Stomach (tissue), 9 donors: ENCODE data around the gene ST6GALNAC6. TPM values are rescaled to one million over a fixed set of nuclear protein-coding genes. Genes with fewer than 3 reads are reported as not detected.

Source experiments
- DNase-seq, 2 donors: peaks; one replicate each; pipeline versions ENCODE4 v3.0.0 to v3.0.0-alpha.2; 2013 to 2019
- H3K27ac ChIP-seq, 5 donors: fragments of 200-600 bp in 4 of 5; sonication (generic) in 4 of 5; one replicate each; pipeline ENCODE4 v1.5.1; 2013 to 2019; ENCODE audit warnings: mild to moderate bottlenecking in 1 of 5, moderate library complexity in 1 of 5
- H3K27me3 ChIP-seq, 3 donors: fragments of 200-600 bp; sonication (generic); one replicate each; pipeline ENCODE4 v1.5.1; 2017 to 2019; ENCODE audit warnings: mixed run types in 1 of 3
- H3K36me3 ChIP-seq, 4 donors: fragments of 200-600 bp; sonication (generic); 1 replicate in 3 of 4; 2 replicates in 1 of 4; pipeline ENCODE4 v1.5.1; 2016 to 2019
- H3K4me1 ChIP-seq, 4 donors: fragments of 200-600 bp; sonication (generic); one replicate each; pipeline ENCODE4 v1.5.1; 2016 to 2019
- H3K4me3 ChIP-seq, 4 donors: fragments of 200-600 bp; sonication (generic) in 3 of 4; one replicate each; pipeline ENCODE4 v1.5.1; 2016 to 2019; ENCODE audit warnings: mild to moderate bottlenecking in 1 of 4
- H3K9me3 ChIP-seq, 4 donors: fragments of 200-600 bp; sonication (generic); one replicate each; pipeline ENCODE4 v1.5.1; 2016 to 2019
- EP300 ChIP-seq: sonication (generic); formaldehyde crosslinking; IDR thresholded peaks from one replicate; pipeline ENCODE4 v1.6.1; 2017; ENCODE audit warnings: antibody characterized with exemption
- POLR2A ChIP-seq, 4 donors: fragments of 450-650 bp; IDR thresholded peaks; one replicate each; pipeline ENCODE4 v1.6.1; 2016; ENCODE audit warnings: antibody characterized with exemption in 4 of 4, control low read depth in 2 of 4, mild to moderate bottlenecking in 1 of 4, moderate library complexity in 1 of 4
- POLR2AphosphoS5 ChIP-seq, 3 donors: sonication (generic); formaldehyde crosslinking; IDR thresholded peaks; one replicate each; pipeline ENCODE4 v1.6.1; 2016; ENCODE audit warnings: antibody characterized with exemption in 3 of 3
- WGBS, 5 donors: extraction: QIAGEN DNeasy Blood & Tissue Kit in 3 of 5; methylation state at CpG; one replicate each; pipeline versions ENCODE4 v1.1.5 to v1.1.7; 2013 to 2018; 5-methylcytosine and 5-hydroxymethylcytosine counted together
- intact Hi-C: fragments of 100-400 bp; cut with DNase I; formaldehyde crosslinking; loops from one replicate; pipeline ENCODE4 v1.15.1; 2023; ENCODE audit warnings: low total_unique reads
- polyA plus RNA-seq, 3 donors: library from polyadenylated mRNA; stranded (reverse); fragments of 200-250 nt; gene quantifications; one replicate each; pipeline ENCODE4 v1.2.3, GENCODE V29; 2013
- total RNA-seq, 5 donors: library from RNA; depleted of rRNA; stranded (reverse); fragments of >200 nt; gene quantifications; one replicate each; pipeline versions ENCODE4 v1.1.0 to v1.2.3, GENCODE V29; 2014 to 2016
- TF ChIP-seq, protein P1 (sequence below), 7 experiments: fragments of 450-650 bp in 4 of 7; fragments of 200-600 bp in 3 of 7; sonication (generic) in 3 of 7; IDR thresholded peaks; one replicate each; pipeline ENCODE4 v1.5.1; 2016 to 2019; ENCODE audit warnings: antibody characterized with exemption in 7 of 7, control low read depth in 2 of 7, mild to moderate bottlenecking in 1 of 7
- donor health status: healthy with polysubstance abuse.
- donor health status: Bipolar disorder and iron deficiency.
- donor health status: healthy.

ST6GALNAC6 gene
- total and polyA plus RNA-seq, 8 donors = 18.0 to 145 (median 53.0) TPM

GRCh38 chr9:127904561-127905003 is 5.2 kb upstream of the ST6GALNAC6 start:
- Histone ChIP-seq H3K9me3 (no peaks in the 10 kb centered on the region), H3K36me3 (peaks cover 5 to 19% (median 17%) of the 10 kb centered on the region in 4 donors), H3K4me1 (peaks cover 41 to 73% (median 65%) of the 10 kb centered on the region in 4 donors), H3K27ac (peak overlapping the region; percentile 65 to 86 (median 77)), H3K27me3 (no peaks in the 10 kb centered on the region), H3K4me3 (peak overlapping the region in 2 of 4 donors; percentile 5 to 10)
- TF ChIP-seq POLR2AphosphoS5 (IDR thresholded peaks at IDR 0.05) (no peak), EP300 (no peak), POLR2A (IDR thresholded peaks at IDR 0.05) (no peak)
- TF ChIP-seq, protein P1, sequence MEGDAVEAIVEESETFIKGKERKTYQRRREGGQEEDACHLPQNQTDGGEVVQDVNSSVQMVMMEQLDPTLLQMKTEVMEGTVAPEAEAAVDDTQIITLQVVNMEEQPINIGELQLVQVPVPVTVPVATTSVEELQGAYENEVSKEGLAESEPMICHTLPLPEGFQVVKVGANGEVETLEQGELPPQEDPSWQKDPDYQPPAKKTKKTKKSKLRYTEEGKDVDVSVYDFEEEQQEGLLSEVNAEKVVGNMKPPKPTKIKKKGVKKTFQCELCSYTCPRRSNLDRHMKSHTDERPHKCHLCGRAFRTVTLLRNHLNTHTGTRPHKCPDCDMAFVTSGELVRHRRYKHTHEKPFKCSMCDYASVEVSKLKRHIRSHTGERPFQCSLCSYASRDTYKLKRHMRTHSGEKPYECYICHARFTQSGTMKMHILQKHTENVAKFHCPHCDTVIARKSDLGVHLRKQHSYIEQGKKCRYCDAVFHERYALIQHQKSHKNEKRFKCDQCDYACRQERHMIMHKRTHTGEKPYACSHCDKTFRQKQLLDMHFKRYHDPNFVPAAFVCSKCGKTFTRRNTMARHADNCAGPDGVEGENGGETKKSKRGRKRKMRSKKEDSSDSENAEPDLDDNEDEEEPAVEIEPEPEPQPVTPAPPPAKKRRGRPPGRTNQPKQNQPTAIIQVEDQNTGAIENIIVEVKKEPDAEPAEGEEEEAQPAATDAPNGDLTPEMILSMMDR (IDR thresholded peaks at IDR 0.05) = no peak
- 20 to 38% (median 34%) methylated on average over 9 to 12 of the region's 12 CpGs for WGBS, 5 donors
- intact Hi-C loops = no loop called here
- peak in 1 of 2 donors; percentile 91 for DNase-seq

- DNase-seq = peak; percentile 68 to 89
- Histone ChIP-seq H3K9me3 (no peaks in the 10 kb centered on the region), H3K27ac (peak overlapping the region; percentile 65 to 86 (median 77)), H3K4me1 (peaks cover 42 to 77% (median 68%) of the 10 kb centered on the region in 4 donors), H3K27me3 (no peaks in the 10 kb centered on the region), H3K4me3 (peak overlapping the region in 1 of 4 donors; percentile 10), H3K36me3 (peaks cover 5 to 13% (median 12%) of the 10 kb centered on the region in 4 donors)
- TF ChIP-seq, protein P1 (IDR thresholded peaks at IDR 0.05) = no peak
- peak in 2 of 3 donors; percentile 13 to 48 for TF ChIP-seq POLR2AphosphoS5 (IDR thresholded peaks at IDR 0.05)
- TF ChIP-seq EP300 = no peak
- TF ChIP-seq POLR2A (IDR thresholded peaks at IDR 0.05) = no peak
- intact Hi-C loops = no loop called here
- WGBS, 5 donors = 36 to 57% (median 43%) methylated on average over 9 to 17 of the region's 17 CpGs
These were observed 4.4 kb upstream of the ST6GALNAC6 start for GRCh38 chr9:127903557-127904475.

DNA sequence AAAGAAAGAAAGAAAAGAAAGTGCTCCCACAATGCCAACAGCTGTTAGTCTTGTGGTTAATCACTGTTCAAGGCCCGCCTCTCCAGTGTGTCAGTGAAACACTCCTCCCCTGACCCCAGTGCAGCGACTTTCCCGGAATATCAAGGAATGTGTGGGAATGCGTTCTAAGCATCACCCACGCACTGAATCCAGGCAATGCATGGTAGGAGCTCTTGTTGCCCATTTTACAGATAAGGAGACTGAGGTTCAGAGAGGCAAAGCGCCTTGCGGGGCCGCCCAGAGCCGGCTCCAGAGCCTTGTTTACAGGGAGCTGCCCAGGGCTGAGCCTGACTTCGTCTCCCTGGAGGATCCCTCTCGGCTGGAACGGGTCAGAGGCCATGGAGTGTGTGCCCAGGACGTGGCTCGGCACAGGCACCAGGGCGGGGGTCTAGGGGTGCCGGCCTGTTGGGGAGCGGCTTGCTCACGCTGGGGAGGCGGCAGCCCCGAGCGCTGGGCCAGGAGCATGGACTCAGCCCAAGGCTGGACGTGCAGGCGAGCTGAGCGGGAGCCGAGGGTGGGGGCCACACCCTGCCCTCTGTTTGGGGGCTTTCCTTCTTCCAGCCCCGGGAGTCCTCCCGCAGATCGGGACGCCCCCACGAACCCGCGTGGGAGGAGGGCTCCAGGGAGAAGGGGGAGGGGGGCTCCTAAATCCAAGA is 823 bp downstream of the ST6GALNAC6 start:
- 8 to 12% (median 11%) methylated on average over 15 to 32 of the region's 32 CpGs for WGBS, 5 donors
- intact Hi-C loops = no loop called here
- peaks cover 0 to 12% (median 4%) of the 10 kb centered on the region in 4 donors for H3K9me3 ChIP-seq

DNA sequence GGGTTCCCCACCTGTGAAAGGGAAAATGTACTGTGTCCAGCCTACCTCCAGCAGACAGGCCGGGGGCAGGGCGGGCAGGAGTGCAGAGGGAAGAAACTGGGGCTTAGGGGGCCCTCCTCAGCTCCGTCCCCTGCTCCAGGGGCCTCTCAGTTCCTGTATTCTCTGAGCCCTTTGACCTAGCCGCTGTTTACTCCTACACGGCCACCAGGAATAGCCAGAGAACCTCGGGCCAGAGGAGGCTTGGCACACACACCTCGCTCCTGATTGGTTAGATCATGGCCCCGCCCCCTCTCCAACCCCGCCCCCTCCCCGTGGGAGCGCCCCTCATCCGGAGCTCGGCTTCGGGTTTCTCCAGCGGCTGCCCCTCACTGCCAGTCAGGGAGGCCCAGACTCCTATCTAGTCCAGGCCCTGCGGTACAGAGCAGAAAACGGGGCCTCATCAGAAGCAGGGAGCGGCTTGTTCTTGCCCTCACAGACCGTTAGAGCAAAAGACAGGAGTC is 2.2 kb downstream of the ST6GALNAC6 start:
- Histone ChIP-seq H3K9me3 (peaks cover 0 to 22% (median 14%) of the 10 kb centered on the region in 4 donors), H3K36me3 (peaks cover 34 to 44% (median 41%) of the 10 kb centered on the region in 4 donors), H3K4me3 (peak overlapping the region; percentile 34 to 96 (median 80)), H3K4me1 (peaks cover 33 to 59% (median 54%) of the 10 kb centered on the region in 4 donors), H3K27me3 (no peaks in the 10 kb centered on the region), H3K27ac (peak overlapping the region; percentile 33 to 95 (median 91))
- TF ChIP-seq POLR2AphosphoS5 (IDR thresholded peaks at IDR 0.05) (peak in 1 of 3 donors; percentile 12), POLR2A (IDR thresholded peaks at IDR 0.05) (no peak)
- peak; percentile 80 to 90 for DNase-seq
- 4 to 19% (median 11%) methylated on average over 4 to 19 of the region's 19 CpGs for WGBS, 5 donors
- intact Hi-C loops = no loop called here

More for the DNA sequence above, 823 bp downstream of the ST6GALNAC6 start:
- peak; percentile 9 to 74 (median 49) for TF ChIP-seq POLR2AphosphoS5 (IDR thresholded peaks at IDR 0.05)
- TF ChIP-seq EP300 = no peak
- no peak for TF ChIP-seq POLR2A (IDR thresholded peaks at IDR 0.05)
- Histone ChIP-seq H3K27me3 (no peaks in the 10 kb centered on the region), H3K4me1 (peaks cover 38 to 69% (median 61%) of the 10 kb centered on the region in 4 donors), H3K36me3 (peaks cover 22 to 31% (median 28%) of the 10 kb centered on the region in 4 donors), H3K4me3 (peak overlapping the region; percentile 78 to 97 (median 89)), H3K27ac (peak overlapping the region; percentile 80 to 95 (median 91))
- DNase-seq = peak in 1 of 2 donors; percentile 82
